PC-3 (cell line): Measurements from ENCODE around the gene DMKN. TPM values are rescaled to one million over a fixed set of nuclear protein-coding genes. Genes with fewer than 3 reads are reported as not detected.

Experiments
- ATAC-seq: fragments of 200-7000 bp; cut with Tn5 transposase; 2 replicates; pipeline ENCODE4 v1.9.1; 2020; ENCODE audit warnings: mild to moderate bottlenecking, moderate library complexity
- BruUV-seq: library from RNA; stranded (reverse); fragments of 400-500 nt; replicated peaks from 2 replicates; lab custom pipeline; 2021; lab: Mats Ljungman, UMichigan
- CTCF ChIA-PET: fragments of 300-600 bp; sonication (Branson Sonifier 250); formaldehyde crosslinking; loops from one replicate; lab custom pipeline; 2022; ENCODE audit warnings: antibody characterized with exemption; lab: Charles Lee
- POLR2A ChIA-PET: fragments of 300-600 bp; sonication (Branson Sonifier 250); formaldehyde crosslinking; loops from one replicate; lab custom pipeline; 2022; ENCODE audit warnings: antibody characterized with exemption; ENCODE audit not compliant: unreplicated experiment; lab: Charles Lee
- DNase-seq: peaks from one replicate; pipeline ENCODE4 v3.0.0-alpha.2; 2015
- H2AFZ ChIP-seq: fragments of 300-600 bp; sonication (generic); 2 replicates; pipeline ENCODE4 v1.6.0; 2016; ENCODE audit warnings: antibody characterized with exemption, low read length
- H3F3A ChIP-seq: fragments of 300-600 bp; sonication (generic); one replicate; pipeline ENCODE4 v1.6.0; 2017; ENCODE audit warnings: antibody characterized with exemption, low read length, control low read depth, mild to moderate bottlenecking; ENCODE audit not compliant: unreplicated experiment
- H3K27ac ChIP-seq: fragments of 300-600 bp; sonication (generic); 2 replicates; pipeline ENCODE4 v1.5.1; 2016; ENCODE audit warnings: mild to moderate bottlenecking, low read length
- H3K27me3 ChIP-seq: fragments of 300-600 bp; sonication (generic); 2 replicates; pipeline ENCODE4 v1.6.1; 2016; ENCODE audit warnings: low read length, mixed read lengths
- H3K36me3 ChIP-seq: fragments of 300-600 bp; sonication (generic); 2 replicates; pipeline ENCODE4 v1.6.1; 2016; ENCODE audit warnings: low read depth, mixed run types, low read length, mixed read lengths
- H3K4me1 ChIP-seq: fragments of 300-600 bp; sonication (generic); 2 replicates; pipeline ENCODE4 v1.5.1; 2016; ENCODE audit warnings: low read length; ENCODE audit not compliant: insufficient read depth
- H3K4me2 ChIP-seq: fragments of 300-600 bp; sonication (generic); 2 replicates; pipeline ENCODE4 v1.6.0; 2016; ENCODE audit warnings: low read length
- H3K4me3 ChIP-seq: fragments of 300-600 bp; sonication (generic); 2 replicates; pipeline ENCODE4 v1.5.1; 2016; ENCODE audit warnings: mild to moderate bottlenecking, low read length, mixed read lengths
- H3K79me2 ChIP-seq: fragments of 300-600 bp; sonication (generic); 2 replicates; pipeline ENCODE4 v1.6.1; 2017; ENCODE audit warnings: low read length, mixed read lengths
- H3K9ac ChIP-seq: fragments of 300-600 bp; sonication (generic); 2 replicates; pipeline ENCODE4 v1.6.0; 2016; ENCODE audit warnings: mild to moderate bottlenecking, low read length
- H3K9me2 ChIP-seq: fragments of 300-600 bp; sonication (generic); replicated peaks from 2 replicates; pipeline ENCODE4 v1.6.1; 2016; ENCODE audit warnings: mixed run types, low read length, mixed read lengths
- H3K9me3 ChIP-seq: fragments of 300-600 bp; sonication (generic); 2 replicates; pipeline ENCODE4 v1.6.1; 2016; ENCODE audit warnings: low read length, mixed read lengths
- H4K20me1 ChIP-seq: fragments of 300-600 bp; sonication (generic); 2 replicates; pipeline ENCODE4 v1.6.1; 2016; ENCODE audit warnings: low read length, mixed read lengths
- EZH2 ChIP-seq: fragments of 300-600 bp; sonication (generic); IDR thresholded peaks from one replicate; pipeline ENCODE4 v1.6.1; 2017; ENCODE audit warnings: antibody characterized with exemption, mild to moderate bottlenecking, low read length; ENCODE audit not compliant: unreplicated experiment
- EZH2phosphoT487 ChIP-seq: fragments of 300-600 bp; sonication (generic); IDR thresholded peaks from 2 replicates; pipeline ENCODE4 v1.6.1; 2018; ENCODE audit warnings: mild to moderate bottlenecking, antibody characterized with exemption, low read length, borderline replicate concordance
- intact Hi-C: fragments of 100-400 bp; cut with micrococcal nuclease; formaldehyde crosslinking; loops from 2 replicates; pipeline ENCODE4 v1.9.0; 2023
- total RNA-seq: library from RNA; depleted of rRNA; stranded (reverse); fragments of >200 nt; gene quantifications from 2 replicates; pipeline ENCODE4 v1.2.3, GENCODE V29; 2014
- TF ChIP-seq, protein P1 (sequence below): fragments of 300-600 bp; sonication (generic); conservative IDR thresholded peaks from 2 replicates; pipeline ENCODE4 v1.5.1; 2017; ENCODE audit warnings: antibody characterized with exemption, low read depth, mild to moderate bottlenecking, low read length

DMKN gene
- total RNA-seq, 1 experiment from 2014 or later = 128 TPM

DNA sequence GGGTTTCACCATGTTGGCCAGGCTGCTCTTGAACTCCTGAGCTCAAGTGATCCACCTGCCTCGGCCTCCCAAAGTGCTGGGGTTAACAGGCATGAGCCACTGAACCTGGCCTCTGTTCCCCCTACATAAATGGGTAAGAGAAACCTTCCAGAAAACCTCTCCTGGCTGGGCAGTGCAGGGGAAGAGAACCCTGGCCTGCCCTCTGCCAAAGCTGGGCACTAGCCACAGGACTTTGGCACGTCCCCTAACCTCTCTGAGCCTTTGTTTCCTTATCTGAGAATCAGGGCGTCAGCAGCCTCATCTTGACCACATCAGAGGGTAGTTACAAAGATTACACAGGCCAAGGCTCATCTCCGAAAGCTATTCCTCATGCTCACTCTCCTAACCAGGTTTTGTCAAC is 12.4 kb upstream of the DMKN start:
- Histone ChIP-seq H3K4me3 (no peak overlapping the region), H3F3A (no peaks in the 10 kb centered on the region), H3K9ac (no peak overlapping the region), H3K79me2 (no peaks in the 10 kb centered on the region), H3K4me1 (no peaks in the 10 kb centered on the region), H3K36me3 (no peaks in the 10 kb centered on the region), H4K20me1 (no peaks in the 10 kb centered on the region), H3K27ac (no peak overlapping the region), H3K4me2 (no peak overlapping the region), H3K9me3 (no peaks in the 10 kb centered on the region), H2AFZ (no peak overlapping the region), H3K27me3 (no peaks in the 10 kb centered on the region), H3K9me2 (no peaks in the 10 kb centered on the region)
- no peak for ATAC-seq
- POLR2A ChIA-PET = interaction anchor here (0.6 kb wide), 1 partner anchor 9 kb away, joined by 3 read pairs; no protein-coding TSS in a partner anchor
- CTCF ChIA-PET = no interaction called here
- DNase-seq = no peak
- BruUV-seq = no TSS peak
- intact Hi-C loops = no loop called here
- TF ChIP-seq EZH2phosphoT487 = no peak
- TF ChIP-seq, protein P1, sequence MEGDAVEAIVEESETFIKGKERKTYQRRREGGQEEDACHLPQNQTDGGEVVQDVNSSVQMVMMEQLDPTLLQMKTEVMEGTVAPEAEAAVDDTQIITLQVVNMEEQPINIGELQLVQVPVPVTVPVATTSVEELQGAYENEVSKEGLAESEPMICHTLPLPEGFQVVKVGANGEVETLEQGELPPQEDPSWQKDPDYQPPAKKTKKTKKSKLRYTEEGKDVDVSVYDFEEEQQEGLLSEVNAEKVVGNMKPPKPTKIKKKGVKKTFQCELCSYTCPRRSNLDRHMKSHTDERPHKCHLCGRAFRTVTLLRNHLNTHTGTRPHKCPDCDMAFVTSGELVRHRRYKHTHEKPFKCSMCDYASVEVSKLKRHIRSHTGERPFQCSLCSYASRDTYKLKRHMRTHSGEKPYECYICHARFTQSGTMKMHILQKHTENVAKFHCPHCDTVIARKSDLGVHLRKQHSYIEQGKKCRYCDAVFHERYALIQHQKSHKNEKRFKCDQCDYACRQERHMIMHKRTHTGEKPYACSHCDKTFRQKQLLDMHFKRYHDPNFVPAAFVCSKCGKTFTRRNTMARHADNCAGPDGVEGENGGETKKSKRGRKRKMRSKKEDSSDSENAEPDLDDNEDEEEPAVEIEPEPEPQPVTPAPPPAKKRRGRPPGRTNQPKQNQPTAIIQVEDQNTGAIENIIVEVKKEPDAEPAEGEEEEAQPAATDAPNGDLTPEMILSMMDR = no peak
- TF ChIP-seq EZH2 = no peak

DNA sequence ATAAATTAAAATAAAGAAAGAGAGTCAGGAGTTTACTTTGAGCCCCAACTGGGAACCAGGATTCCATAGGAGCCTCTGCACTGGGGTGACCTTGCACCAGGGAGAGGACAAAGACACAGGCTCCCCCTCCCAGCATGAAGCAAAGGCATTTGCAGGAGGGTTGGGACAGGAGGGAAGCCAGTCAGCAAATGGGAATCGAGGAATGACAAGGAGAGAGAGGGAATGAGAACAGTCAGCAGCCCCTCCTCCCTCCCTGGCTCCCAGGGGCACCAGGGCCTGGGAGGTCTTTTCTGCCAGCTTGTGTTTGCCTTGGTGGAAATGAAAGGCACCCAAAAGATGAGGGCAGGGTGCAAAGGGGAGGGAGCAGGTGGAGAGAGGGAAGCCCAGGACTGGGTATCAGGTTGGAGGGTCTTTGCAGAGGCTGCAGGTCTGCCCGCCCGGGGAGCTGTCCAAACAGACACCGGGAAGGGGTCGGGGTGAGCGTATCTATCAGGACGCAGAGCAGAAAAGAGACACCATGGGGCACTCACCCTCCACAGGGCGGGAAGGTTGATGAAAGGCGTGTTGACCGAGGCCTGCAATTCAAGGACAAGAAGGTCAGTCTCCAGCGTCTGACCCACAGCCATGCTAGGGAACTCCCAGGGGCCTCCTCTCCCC is 10.9 kb upstream of the DMKN start:
- Histone ChIP-seq H3K36me3 (no peaks in the 10 kb centered on the region), H3K4me3 (no peak overlapping the region), H2AFZ (no peak overlapping the region), H3K4me2 (no peak overlapping the region), H3K9me2 (no peaks in the 10 kb centered on the region), H3K79me2 (no peaks in the 10 kb centered on the region), H3K27me3 (no peaks in the 10 kb centered on the region), H4K20me1 (no peaks in the 10 kb centered on the region), H3K27ac (no peak overlapping the region), H3K9ac (no peak overlapping the region), H3K9me3 (no peaks in the 10 kb centered on the region), H3K4me1 (peaks cover 5% of the 10 kb centered on the region), H3F3A (no peaks in the 10 kb centered on the region)
- no peak for ATAC-seq
- CTCF ChIA-PET = no interaction called here
- no peak for DNase-seq
- BruUV-seq = no TSS peak
- POLR2A ChIA-PET = no interaction called here
- intact Hi-C loops = no loop called here
- TF ChIP-seq EZH2 = no peak
- no peak for TF ChIP-seq EZH2phosphoT487
- TF ChIP-seq, protein P1 = no peak

DNA sequence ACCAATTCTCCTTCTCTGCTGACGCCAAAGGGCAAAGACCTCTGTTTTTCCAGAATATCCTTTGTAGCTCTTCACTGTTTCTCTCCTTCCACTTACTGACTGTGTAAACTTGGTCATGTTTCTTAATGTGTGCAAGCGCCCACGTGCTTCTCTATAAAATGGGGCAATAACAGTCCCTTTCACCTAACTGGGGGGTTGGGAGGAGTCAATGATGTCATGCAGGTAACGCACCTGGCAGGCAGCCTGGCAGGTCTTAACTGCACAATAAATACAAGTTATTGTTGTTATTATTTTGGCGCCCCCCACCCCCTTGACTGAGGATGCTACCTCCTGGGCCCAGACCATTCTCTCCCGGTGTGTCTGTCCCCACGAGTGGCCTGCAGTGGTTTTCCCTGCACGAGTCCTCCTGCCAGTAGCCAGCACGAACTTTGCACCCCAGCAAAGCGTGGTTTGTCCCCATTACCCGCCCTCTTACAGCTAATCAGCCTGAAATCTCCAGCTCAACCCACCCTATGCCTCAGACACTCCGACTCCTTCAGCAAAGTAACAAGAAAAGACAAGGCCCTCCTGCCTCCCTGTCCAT is 9.4 kb upstream of the DMKN start:
- peaks cover 19% of the 10 kb centered on the region for H3K4me1 ChIP-seq
- no peak overlapping the region for H3K9ac ChIP-seq
- ChIA-PET CTCF (no interaction called here), POLR2A (interaction anchor here (0.5 kb wide), 1 partner anchor 323 kb away, joined by 4 read pairs; no protein-coding TSS in a partner anchor)
- intact Hi-C loops = no loop called here
- no peaks in the 10 kb centered on the region for H3K9me3 ChIP-seq
- ATAC-seq (no peak), DNase-seq (no peak)
- H3K27ac ChIP-seq = no peak overlapping the region
- no peaks in the 10 kb centered on the region for H3K36me3 ChIP-seq
- H3F3A ChIP-seq = no peaks in the 10 kb centered on the region
- no peaks in the 10 kb centered on the region for H3K27me3 ChIP-seq
- H4K20me1 ChIP-seq = no peaks in the 10 kb centered on the region
- no peak overlapping the region for H2AFZ ChIP-seq
- no peak for TF ChIP-seq EZH2phosphoT487
- TF ChIP-seq EZH2 = no peak
- TF ChIP-seq, protein P1 = no peak
- no peaks in the 10 kb centered on the region for H3K9me2 ChIP-seq
- no peak overlapping the region for H3K4me3 ChIP-seq
- H3K4me2 ChIP-seq = no peak overlapping the region
- BruUV-seq = no TSS peak
- no peaks in the 10 kb centered on the region for H3K79me2 ChIP-seq
